SK-N-SH treated with all-trans-retinoic acid at 6 μM for 48 hours (cell line): ENCODE results near the gene KCNMB2.

Experiments used
- ATAC-seq: fragments of 200-7000 bp; cut with Tn5 transposase; 3 replicates; pipeline ENCODE4 v1.9.1; 2020; ENCODE audit warnings: mild to moderate bottlenecking, moderate library complexity
- ARNTL ChIP-seq: fragments of 450-650 bp; formaldehyde crosslinking; IDR thresholded peaks from 2 replicates; pipeline ENCODE4 v1.5.0; 2020; ENCODE audit warnings: low read depth, mild to moderate bottlenecking, moderate library complexity, borderline replicate concordance
- BACH2 ChIP-seq: fragments of 250-450 bp; sonication (Bioruptor Pico); IDR thresholded peaks from 2 replicates; pipeline ENCODE4 v1.9.0; 2021; ENCODE audit warnings: mild to moderate bottlenecking, borderline replicate concordance
- CREB5 ChIP-seq: fragments of 250-450 bp; sonication (Bioruptor Pico); IDR thresholded peaks from 2 replicates; pipeline ENCODE4 v1.5.1; 2020; ENCODE audit warnings: low read depth, mild to moderate bottlenecking, moderate library complexity
- CSDC2 ChIP-seq: fragments of 250-450 bp; sonication (Bioruptor Pico); IDR thresholded peaks from 2 replicates; pipeline ENCODE4 v1.5.0; 2020; ENCODE audit warnings: mild to moderate bottlenecking, moderate library complexity
- CSRNP3 ChIP-seq: fragments of 250-450 bp; sonication (Bioruptor Pico); IDR thresholded peaks from 2 replicates; pipeline ENCODE4 v1.5.1; 2021; ENCODE audit warnings: mild to moderate bottlenecking, moderate library complexity
- ESRRG ChIP-seq: fragments of 250-450 bp; sonication (Bioruptor Pico); IDR thresholded peaks from 2 replicates; pipeline ENCODE4 v1.6.1; 2021; ENCODE audit warnings: mild to moderate bottlenecking
- ISL1 ChIP-seq: fragments of 250-450 bp; sonication (Bioruptor Pico); IDR thresholded peaks from 2 replicates; pipeline ENCODE4 v2.1.2; 2022; ENCODE audit warnings: mild to moderate bottlenecking, moderate library complexity
- OSR1 ChIP-seq: fragments of 250-450 bp; sonication (Bioruptor Pico); IDR thresholded peaks from 2 replicates; pipeline ENCODE4 v1.8.0; 2022; ENCODE audit warnings: moderate library complexity, mild to moderate bottlenecking, inconsistent platforms
- PATZ1 ChIP-seq: fragments of 250-450 bp; sonication (Bioruptor Pico); IDR thresholded peaks from 2 replicates; pipeline ENCODE4 v1.8.0; 2020; ENCODE audit warnings: mild to moderate bottlenecking, moderate library complexity, borderline replicate concordance
- POU6F1 ChIP-seq: fragments of 250-450 bp; sonication (Bioruptor Pico); IDR thresholded peaks from 2 replicates; pipeline ENCODE4 v1.8.0; 2021; ENCODE audit warnings: low read depth, mild to moderate bottlenecking, moderate library complexity, borderline replicate concordance
- PPARA ChIP-seq: fragments of 250-450 bp; sonication (Bioruptor Pico); IDR thresholded peaks from 2 replicates; pipeline ENCODE4 v1.5.0; 2020; ENCODE audit warnings: mild to moderate bottlenecking, borderline replicate concordance
- RARB ChIP-seq: fragments of 250-450 bp; sonication (Bioruptor Pico); IDR thresholded peaks from 2 replicates; pipeline ENCODE4 v1.8.0; 2021; ENCODE audit warnings: mild to moderate bottlenecking, moderate library complexity
- SNAI2 ChIP-seq: fragments of 250-450 bp; sonication (Bioruptor Pico); IDR thresholded peaks from 2 replicates; pipeline ENCODE4 v1.5.0; 2020; ENCODE audit warnings: mild to moderate bottlenecking, moderate library complexity
- TCF4 ChIP-seq: fragments of 250-450 bp; sonication (Bioruptor Pico); IDR thresholded peaks from 2 replicates; pipeline ENCODE4 v1.8.0; 2021; ENCODE audit warnings: mild to moderate bottlenecking, moderate library complexity, borderline replicate concordance
- TOX ChIP-seq: fragments of 250-450 bp; sonication (Bioruptor Pico); IDR thresholded peaks from 2 replicates; pipeline ENCODE4 v1.8.0; 2021; ENCODE audit warnings: mild to moderate bottlenecking, moderate library complexity, borderline replicate concordance
- TSHZ2 ChIP-seq: fragments of 250-450 bp; sonication (Bioruptor Pico); IDR thresholded peaks from 2 replicates; pipeline ENCODE4 v1.5.0; 2020; ENCODE audit warnings: mild to moderate bottlenecking, moderate library complexity
- ZC3H10 ChIP-seq: fragments of 250-450 bp; sonication (Bioruptor Pico); IDR thresholded peaks from 2 replicates; pipeline ENCODE4 v1.5.1; 2021; ENCODE audit warnings: mild to moderate bottlenecking, moderate library complexity
- ZFP3 ChIP-seq: fragments of 250-450 bp; sonication (Bioruptor Pico); IDR thresholded peaks from 2 replicates; pipeline ENCODE4 v1.5.0; 2020; ENCODE audit warnings: mild to moderate bottlenecking, moderate library complexity
- ZNF565 ChIP-seq: fragments of 450-650 bp; formaldehyde crosslinking; conservative IDR thresholded peaks from 2 replicates; pipeline ENCODE4 v1.5.0; 2020; ENCODE audit warnings: low read depth, mild to moderate bottlenecking, moderate library complexity
- ZNF70 ChIP-seq: fragments of 450-650 bp; formaldehyde crosslinking; IDR thresholded peaks from 2 replicates; pipeline ENCODE4 v1.5.0; 2020; ENCODE audit warnings: mild to moderate bottlenecking, moderate library complexity

KCNMB2 gene

GRCh38 chr3:178676077-178676476, 139.8 kb downstream of the KCNMB2 start:
- ATAC-seq = no peak
- TF ChIP-seq ZNF565 (CRISPR knock-in tag) (no peak), BACH2 (CRISPR knock-in tag) (no peak), ARNTL (no peak), ZFP3 (CRISPR knock-in tag) (no peak)

- no peak for ATAC-seq
Observed at GRCh38 chr3:178676942-178677790, 140.9 kb downstream of the KCNMB2 start.

GRCh38 chr3:178677961-178678360, 141.7 kb downstream of the KCNMB2 start:
- TF ChIP-seq PATZ1 = no peak
- no peak for TF ChIP-seq ZFP3 (CRISPR knock-in tag)
- no peak for TF ChIP-seq SNAI2
- TF ChIP-seq RARB (CRISPR knock-in tag) = no peak
- TF ChIP-seq TSHZ2 (CRISPR knock-in tag) = no peak
- TF ChIP-seq TCF4 (CRISPR knock-in tag) = no peak
- TF ChIP-seq ZNF70 (CRISPR knock-in tag) = no peak
- no peak for TF ChIP-seq CREB5 (CRISPR knock-in tag)
- TF ChIP-seq CSDC2 (CRISPR knock-in tag) = no peak
- no peak for TF ChIP-seq POU6F1 (CRISPR knock-in tag)
- TF ChIP-seq ESRRG (CRISPR knock-in tag) = no peak
- TF ChIP-seq CSRNP3 (CRISPR knock-in tag) = no peak
- no peak for TF ChIP-seq PPARA (CRISPR knock-in tag)
- no peak for TF ChIP-seq OSR1 (CRISPR knock-in tag)
- no peak for TF ChIP-seq TOX (CRISPR knock-in tag)
- no peak for TF ChIP-seq ARNTL
- no peak for ATAC-seq

More at GRCh38 chr3:178676942-178677790, 140.9 kb downstream of the KCNMB2 start:
- no peak for TF ChIP-seq BACH2 (CRISPR knock-in tag)
- TF ChIP-seq ZC3H10 (CRISPR knock-in tag) = no peak
- no peak for TF ChIP-seq TSHZ2 (CRISPR knock-in tag)
- TF ChIP-seq ZNF70 (CRISPR knock-in tag) = no peak
- no peak for TF ChIP-seq OSR1 (CRISPR knock-in tag)
- TF ChIP-seq ISL1 (CRISPR knock-in tag) = no peak
